Measurements from ENCODE around the gene LSM6.

DNA sequence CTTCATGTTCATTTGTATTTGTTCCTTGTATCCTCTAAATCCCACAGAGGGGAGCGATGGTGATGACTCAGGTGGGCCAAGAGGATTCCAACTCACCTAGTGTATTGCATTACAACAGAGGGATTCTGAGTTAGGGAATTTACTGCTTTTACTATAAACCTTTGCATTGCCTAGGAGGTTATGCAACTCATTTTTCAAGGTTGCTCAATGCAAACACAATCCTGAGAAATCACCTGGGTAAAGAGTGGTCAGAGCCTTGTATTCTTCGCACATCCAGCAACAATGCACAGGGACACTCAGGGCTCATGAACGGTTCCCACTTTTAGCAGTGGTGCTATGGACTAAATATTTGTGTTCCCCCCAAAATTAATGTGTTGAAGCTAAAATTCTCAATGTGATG, 28.6 kb upstream of the LSM6 start:
- no peak for TF ChIP-seq CREB1 (IDR thresholded peaks at IDR 0.05; ENCODE audit: low read depth)
- TF ChIP-seq TEAD4 (IDR thresholded peaks at IDR 0.05), result no peak
- TF ChIP-seq, protein P1, sequence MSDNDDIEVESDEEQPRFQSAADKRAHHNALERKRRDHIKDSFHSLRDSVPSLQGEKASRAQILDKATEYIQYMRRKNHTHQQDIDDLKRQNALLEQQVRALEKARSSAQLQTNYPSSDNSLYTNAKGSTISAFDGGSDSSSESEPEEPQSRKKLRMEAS (IDR thresholded peaks at IDR 0.05), result no peak
- TF ChIP-seq EP300 (IDR thresholded peaks at IDR 0.05; ENCODE audit: borderline replicate concordance), result no peak
- no peak for TF ChIP-seq TAF1 (IDR thresholded peaks at IDR 0.05; ENCODE audit: low read depth)
- no peak for TF ChIP-seq ZBTB7A (IDR thresholded peaks at IDR 0.05; ENCODE audit: low read depth)
- no peak for TF ChIP-seq CEBPB (IDR thresholded peaks at IDR 0.05)
